Skeletal muscle satellite cell (primary cell): ENCODE measurements around the gene PTPN12.
"Not testable (repeated sequence)": the region's sequence is repeated elsewhere in the genome, so short reads cannot be mapped to it uniquely, and the experiment has no call there.

Source experiments
- H3K27me3 ChIP-seq: 2 replicates; pipeline ENCODE4 v1.7.0; 2013; ENCODE audit warnings: low read length; ENCODE audit not compliant: control insufficient read depth, insufficient read depth
- H3K36me3 ChIP-seq: 2 replicates; pipeline ENCODE4 v1.7.0; 2013; ENCODE audit warnings: mild to moderate bottlenecking, control low read depth, low read length; ENCODE audit not compliant: insufficient read depth
- H3K4me1 ChIP-seq: 2 replicates; pipeline ENCODE4 v1.7.0; 2013; ENCODE audit warnings: low read length; ENCODE audit not compliant: control insufficient read depth, insufficient read depth
- H3K4me2 ChIP-seq: 2 replicates; pipeline ENCODE4 v1.7.0; 2013; ENCODE audit warnings: mild to moderate bottlenecking, low read length
- H3K4me3 ChIP-seq: 2 replicates; pipeline ENCODE4 v1.7.0; 2013; ENCODE audit warnings: low read length
- H3K9ac ChIP-seq: 2 replicates; pipeline ENCODE4 v1.7.0; 2013; ENCODE audit warnings: mild to moderate bottlenecking, low read depth, low read length, moderate library complexity
- H3K9me3 ChIP-seq: replicated peaks from 2 replicates; pipeline ENCODE4 v1.7.0; 2013; ENCODE audit warnings: mild to moderate bottlenecking, control low read depth, low read length

Gene PTPN12

DNA sequence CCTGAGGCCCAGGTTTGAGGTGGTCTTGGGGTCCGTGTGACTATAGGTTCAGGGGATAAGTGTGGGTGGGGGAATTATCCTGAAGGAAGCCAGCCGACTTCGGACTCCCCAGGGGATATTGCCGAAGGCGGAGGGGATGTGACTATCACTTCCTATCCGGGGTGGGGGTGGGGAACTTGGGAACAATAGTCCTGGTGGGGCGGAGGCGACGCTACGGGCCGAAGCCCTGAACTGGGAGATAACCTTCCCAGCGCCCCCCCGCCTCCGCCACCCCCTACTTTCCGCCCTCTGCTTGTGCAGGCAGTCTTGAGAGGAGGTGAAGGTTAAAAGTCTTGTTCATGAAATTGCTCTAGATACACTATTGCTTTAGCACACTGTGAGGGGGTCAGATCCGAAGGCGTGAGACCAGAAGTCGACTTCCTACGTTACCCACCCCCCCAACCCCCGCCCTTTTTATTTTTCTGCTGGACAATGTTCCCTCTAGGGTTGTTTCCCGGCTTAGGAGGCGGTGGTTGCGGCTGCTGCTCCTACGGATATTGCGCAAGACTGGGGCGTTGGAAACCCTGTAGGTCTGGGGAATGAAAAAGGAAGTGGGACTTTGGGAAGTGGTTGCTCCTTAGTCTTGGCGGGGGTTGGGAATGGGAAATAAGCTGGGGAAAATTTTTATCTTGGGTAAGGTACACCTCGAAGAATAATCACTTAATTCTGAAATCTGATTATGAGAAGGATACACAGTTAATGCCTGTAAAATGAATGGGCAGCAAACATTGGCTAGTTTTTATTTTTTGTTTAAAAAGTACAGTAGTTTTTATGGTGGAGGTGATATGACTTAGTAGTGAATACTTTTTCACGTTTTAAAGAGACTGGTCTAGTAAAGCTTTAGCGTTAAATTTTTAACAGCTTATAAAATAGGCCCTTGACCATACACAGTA lies 1.5 kb downstream of the PTPN12 start:
- H3K4me2 ChIP-seq: peak overlapping the region; percentile 78
- H3K9ac ChIP-seq: peak overlapping the region; percentile 98
- peaks cover 40% of the 10 kb centered on the region for H3K4me1 ChIP-seq
- H3K36me3 ChIP-seq: peaks cover 12% of the 10 kb centered on the region
- peak overlapping the region; percentile 85 for H3K4me3 ChIP-seq
- no peaks in the 10 kb centered on the region for H3K27me3 ChIP-seq
- H3K9me3 ChIP-seq: no peaks in the 10 kb centered on the region

DNA sequence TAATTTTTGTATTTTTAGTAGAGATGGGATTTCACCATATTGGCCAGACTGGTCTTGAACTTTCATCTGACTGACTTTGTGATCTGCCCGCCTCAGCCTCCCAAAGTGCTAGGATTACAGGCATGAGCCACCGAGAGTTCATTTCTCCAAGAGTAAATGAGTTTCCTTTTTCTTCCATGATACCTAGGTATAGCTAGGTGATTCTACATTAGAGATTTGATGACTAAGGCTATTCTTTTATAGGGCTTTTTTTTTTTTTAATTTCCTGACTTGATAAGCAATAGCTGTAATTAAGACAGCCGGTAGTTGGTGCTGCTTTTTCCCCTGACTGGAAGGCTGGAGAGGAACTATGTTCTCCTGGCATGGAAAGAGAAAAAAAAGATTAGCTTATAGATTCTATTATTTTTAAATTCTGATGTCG lies 3.3 kb downstream of the PTPN12 start:
- Histone ChIP-seq H3K4me3 (peak overlapping the region; percentile 85), H3K9me3 (no peaks in the 10 kb centered on the region), H3K4me1 (peaks cover 53% of the 10 kb centered on the region), H3K36me3 (peaks cover 18% of the 10 kb centered on the region), H3K27me3 (no peaks in the 10 kb centered on the region), H3K9ac (no peak overlapping the region), H3K4me2 (peak overlapping the region; percentile 78)

DNA sequence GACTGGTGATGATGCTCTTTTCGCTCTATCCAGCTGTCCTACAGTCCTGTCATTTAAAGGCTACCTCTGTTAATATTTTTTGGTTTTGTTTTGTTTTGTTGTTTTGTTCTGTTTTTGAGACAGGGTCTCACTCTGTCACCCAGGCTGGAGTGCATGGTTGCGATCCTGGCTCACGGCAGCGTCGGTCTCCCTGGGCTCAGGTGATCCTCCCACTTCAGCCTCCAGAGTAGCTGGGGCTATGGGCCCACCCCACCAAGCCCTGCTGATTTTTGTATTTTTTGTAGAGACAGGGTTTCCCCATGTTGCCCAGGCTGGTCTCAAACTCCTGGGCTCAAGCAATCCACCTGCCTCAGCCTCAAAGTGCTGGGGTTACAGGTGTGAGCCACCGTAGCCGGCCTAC lies 3.9 kb downstream of the PTPN12 start:
- not testable (repeated sequence) for H3K9ac ChIP-seq, H3K27me3 ChIP-seq, H3K9me3 ChIP-seq
- Histone ChIP-seq H3K36me3 (peaks cover 18% of the 10 kb centered on the region), H3K4me3 (peak overlapping the region; percentile 85), H3K4me1 (peaks cover 50% of the 10 kb centered on the region), H3K4me2 (peak overlapping the region; percentile 78)

DNA sequence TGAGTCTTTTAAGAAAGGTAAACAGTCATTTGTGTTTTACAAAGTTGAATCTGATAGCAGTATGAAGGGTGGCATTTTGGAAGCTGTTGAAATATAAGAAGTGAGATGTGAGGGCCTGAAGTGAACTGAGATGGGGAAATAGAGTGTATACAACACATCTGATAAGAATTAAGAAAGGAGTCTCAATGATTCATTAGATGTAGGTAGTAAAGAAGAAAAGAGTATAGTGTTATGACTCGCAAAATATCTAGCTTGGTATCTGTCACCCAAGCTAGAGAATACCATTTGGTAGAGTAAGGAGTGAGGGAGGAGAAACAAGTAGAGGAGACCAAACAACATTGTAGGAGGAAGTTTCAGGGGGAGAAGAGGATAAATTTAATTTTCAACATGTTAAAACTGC lies 5.3 kb downstream of the PTPN12 start:
- H3K36me3 ChIP-seq: peaks cover 18% of the 10 kb centered on the region
- H3K4me2 ChIP-seq: peak overlapping the region; percentile 78
- peaks cover 50% of the 10 kb centered on the region for H3K4me1 ChIP-seq
- H3K9me3 ChIP-seq: no peaks in the 10 kb centered on the region
- no peak overlapping the region for H3K9ac ChIP-seq
- no peaks in the 10 kb centered on the region for H3K27me3 ChIP-seq
- H3K4me3 ChIP-seq: no peak overlapping the region

DNA sequence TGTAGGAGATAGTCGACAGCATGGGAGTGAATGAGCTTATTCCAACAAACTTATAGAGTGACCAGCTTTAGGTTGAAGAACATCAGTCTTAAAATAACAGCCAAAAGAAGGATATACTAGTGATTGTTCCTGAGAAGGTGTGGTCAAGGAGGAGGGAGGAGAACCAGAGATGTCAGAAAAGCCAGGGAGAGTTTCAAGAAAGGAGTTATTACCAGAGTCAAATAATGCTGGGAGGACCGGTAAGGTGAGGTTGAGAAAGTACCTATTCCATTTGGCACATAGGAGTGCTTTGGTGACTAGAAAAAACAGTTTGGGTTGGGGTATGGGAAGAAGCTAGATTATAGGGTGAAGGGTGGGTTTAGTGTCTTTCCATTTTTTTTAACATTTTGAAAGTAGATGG lies 5.8 kb downstream of the PTPN12 start:
- peak overlapping the region; percentile 59 for H3K4me2 ChIP-seq
- H3K9ac ChIP-seq: no peak overlapping the region
- no peaks in the 10 kb centered on the region for H3K27me3 ChIP-seq
- H3K9me3 ChIP-seq: no peaks in the 10 kb centered on the region
- H3K4me3 ChIP-seq: no peak overlapping the region
- H3K36me3 ChIP-seq: peaks cover 14% of the 10 kb centered on the region
- H3K4me1 ChIP-seq: peaks cover 50% of the 10 kb centered on the region

DNA sequence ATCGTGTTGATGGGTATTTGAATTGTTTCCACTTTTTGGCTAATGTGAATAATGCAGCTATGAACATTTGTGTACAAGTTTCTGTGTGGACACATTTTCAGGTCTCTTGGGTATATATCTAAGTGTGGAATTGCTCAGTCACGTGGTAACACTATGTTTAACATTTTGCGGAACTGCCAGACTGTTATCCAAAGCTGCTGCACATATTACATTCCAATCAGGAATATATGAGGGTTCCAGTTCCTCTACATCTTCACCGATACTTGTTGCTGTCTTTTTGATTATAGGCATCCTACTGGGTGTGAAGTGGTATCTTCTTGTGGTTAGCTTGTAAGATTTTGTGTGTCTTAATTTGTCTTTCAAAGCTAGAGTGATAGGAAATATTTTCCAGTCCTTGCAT lies 6.8 kb downstream of the PTPN12 start:
- no peaks in the 10 kb centered on the region for H3K27me3 ChIP-seq
- H3K9ac ChIP-seq: no peak overlapping the region
- H3K36me3 ChIP-seq: peaks cover 12% of the 10 kb centered on the region
- no peak overlapping the region for H3K4me2 ChIP-seq
- H3K4me1 ChIP-seq: peaks cover 58% of the 10 kb centered on the region
- no peaks in the 10 kb centered on the region for H3K9me3 ChIP-seq
- no peak overlapping the region for H3K4me3 ChIP-seq

DNA sequence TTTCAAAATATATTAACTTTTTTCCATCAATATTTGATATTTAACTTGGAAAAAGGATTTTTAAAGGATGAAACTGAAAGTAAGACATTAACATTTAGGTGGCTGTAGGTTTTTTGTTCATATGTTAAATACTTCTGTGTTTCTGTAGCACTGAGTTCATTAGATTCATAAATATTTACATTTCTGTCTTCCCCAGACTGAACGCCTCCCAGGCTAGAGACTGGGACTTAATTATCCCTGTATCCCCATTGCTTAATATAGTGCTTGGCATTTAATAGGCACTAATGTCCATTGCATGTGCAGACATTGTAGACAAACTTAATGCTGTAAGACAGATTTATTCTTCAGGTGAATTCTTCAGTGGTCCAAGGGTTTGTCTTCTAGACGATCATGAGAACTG lies 7.4 kb downstream of the PTPN12 start:
- Histone ChIP-seq H3K4me2 (peak overlapping the region; percentile 13), H3K9me3 (no peaks in the 10 kb centered on the region), H3K36me3 (peaks cover 12% of the 10 kb centered on the region), H3K27me3 (no peaks in the 10 kb centered on the region), H3K4me1 (peaks cover 64% of the 10 kb centered on the region), H3K4me3 (no peak overlapping the region), H3K9ac (no peak overlapping the region)

DNA sequence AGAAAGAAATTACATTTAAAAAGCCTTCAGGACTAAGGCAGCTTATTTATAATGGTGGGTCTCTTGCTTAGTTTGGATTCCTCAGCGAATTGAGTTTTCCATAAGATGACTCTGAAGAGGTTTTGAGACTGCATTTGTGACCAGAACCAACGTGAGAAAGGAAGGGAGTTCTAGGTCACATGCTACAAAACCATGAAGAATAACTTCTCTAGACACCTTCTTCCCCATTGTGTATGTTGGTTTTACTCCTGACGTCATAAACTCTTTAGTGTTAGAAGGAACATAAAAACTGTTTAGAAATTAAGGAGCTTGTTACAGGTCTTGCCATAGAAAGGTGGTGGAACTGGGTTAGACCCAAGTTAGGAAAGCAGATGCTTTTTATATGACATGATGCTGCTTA lies 11.1 kb downstream of the PTPN12 start:
- H3K9me3 ChIP-seq: no peaks in the 10 kb centered on the region
- peaks cover 7% of the 10 kb centered on the region for H3K36me3 ChIP-seq
- H3K4me1 ChIP-seq: peaks cover 51% of the 10 kb centered on the region
- H3K4me3 ChIP-seq: no peak overlapping the region
- H3K9ac ChIP-seq: no peak overlapping the region
- no peak overlapping the region for H3K4me2 ChIP-seq
- no peaks in the 10 kb centered on the region for H3K27me3 ChIP-seq

DNA sequence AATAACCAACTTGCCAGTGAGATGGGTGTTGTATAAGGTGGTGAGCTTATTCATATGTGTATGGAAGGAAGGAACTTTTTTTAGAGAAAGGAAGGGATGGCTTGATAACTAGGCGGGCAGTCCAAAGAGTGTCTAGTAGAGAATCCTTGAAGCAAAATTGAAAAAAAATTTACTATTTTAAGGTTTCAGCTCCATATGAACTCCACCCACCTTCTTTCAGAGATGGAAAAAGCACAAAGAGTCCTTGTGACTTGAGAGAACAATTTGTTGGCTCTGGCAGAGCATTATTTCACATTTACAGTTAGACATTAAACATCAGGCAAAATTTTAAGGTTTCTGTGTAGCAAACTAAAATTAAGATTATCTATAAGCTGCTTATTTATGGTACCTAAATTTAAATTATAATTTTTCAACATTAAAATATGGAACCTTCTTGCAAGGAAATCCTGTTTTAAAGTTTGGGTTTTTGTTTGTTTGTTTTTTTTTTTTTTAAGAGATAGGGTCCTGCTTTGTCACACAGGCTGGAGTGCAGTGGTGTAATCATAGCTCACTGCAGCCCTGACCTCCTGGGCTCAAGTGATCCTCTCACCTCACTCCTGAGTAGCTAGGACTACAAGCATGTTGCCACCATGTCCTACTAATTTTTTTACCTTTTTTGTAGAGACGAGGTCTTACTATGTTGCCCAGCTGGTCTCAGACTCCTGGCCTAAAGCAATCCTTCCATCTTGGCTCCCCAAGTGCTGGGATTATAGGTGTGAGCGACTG lies 12.2 kb downstream of the PTPN12 start:
- H3K9me3 ChIP-seq: no peaks in the 10 kb centered on the region

DNA sequence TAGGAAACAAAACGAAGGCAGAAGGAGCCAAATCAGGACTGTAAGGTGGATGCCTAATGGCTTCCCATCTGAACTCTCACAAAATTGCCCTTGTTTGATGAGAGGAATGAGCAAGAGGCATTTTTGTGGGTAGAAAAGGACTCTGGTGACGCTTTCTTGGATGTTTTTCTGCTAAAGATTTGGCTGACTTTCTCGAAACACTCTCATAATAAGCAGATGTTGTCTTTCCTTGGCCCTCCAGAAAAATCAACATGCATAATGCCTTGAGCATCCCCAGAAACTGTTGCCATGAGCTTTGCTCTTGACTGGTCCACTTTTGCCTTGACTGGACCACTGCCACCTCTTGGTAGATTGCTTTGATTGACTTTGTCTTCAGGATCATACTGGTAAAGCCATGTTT lies 13.5 kb downstream of the PTPN12 start:
- peaks cover 7% of the 10 kb centered on the region for H3K36me3 ChIP-seq
- H3K27me3 ChIP-seq: no peaks in the 10 kb centered on the region
- no peaks in the 10 kb centered on the region for H3K9me3 ChIP-seq
- no peak overlapping the region for H3K4me2 ChIP-seq
- H3K4me3 ChIP-seq: no peak overlapping the region
- H3K9ac ChIP-seq: no peak overlapping the region
- peaks cover 47% of the 10 kb centered on the region for H3K4me1 ChIP-seq

More for the DNA sequence above, 12.2 kb downstream of the PTPN12 start:
- H3K36me3 ChIP-seq: peaks cover 5% of the 10 kb centered on the region
- H3K4me2 ChIP-seq: no peak overlapping the region
- no peak overlapping the region for H3K4me3 ChIP-seq
- H3K4me1 ChIP-seq: peaks cover 46% of the 10 kb centered on the region
- H3K27me3 ChIP-seq: no peaks in the 10 kb centered on the region
- no peak overlapping the region for H3K9ac ChIP-seq

DNA sequence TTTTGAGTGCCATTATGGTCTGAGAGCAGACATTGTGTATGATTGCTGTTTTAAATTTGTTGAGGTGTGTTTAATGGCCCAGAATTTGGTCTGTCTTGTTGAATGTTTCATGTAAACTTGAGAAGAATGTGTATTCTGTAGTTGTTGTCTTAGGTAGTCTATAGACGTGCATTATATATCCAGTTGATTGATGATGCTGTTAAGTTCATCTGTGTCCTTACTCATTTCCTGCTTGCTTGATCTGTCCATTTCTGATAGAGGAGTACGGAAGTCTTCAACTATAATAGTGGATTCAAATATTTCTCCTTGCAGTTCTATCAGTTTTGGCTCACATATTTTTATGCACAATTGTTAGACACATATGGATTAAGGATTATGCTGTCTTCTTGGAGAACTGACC lies 16.0 kb downstream of the PTPN12 start:
- H3K4me1 ChIP-seq: peaks cover 47% of the 10 kb centered on the region
- no peak overlapping the region for H3K9ac ChIP-seq
- H3K27me3 ChIP-seq: no peaks in the 10 kb centered on the region
- peaks cover 12% of the 10 kb centered on the region for H3K36me3 ChIP-seq
- H3K4me2 ChIP-seq: peak overlapping the region; percentile 19
- H3K4me3 ChIP-seq: no peak overlapping the region
- no peaks in the 10 kb centered on the region for H3K9me3 ChIP-seq
